HG02588 (cell line): ENCODE data around the gene ADCY5.

Experiments
- ATAC-seq: cut with Tn5 transposase; IDR thresholded peaks from one replicate; pipeline ENCODE4 v1.9.1; 2021; ENCODE audit warnings: mild to moderate bottlenecking, moderate library complexity; ENCODE audit not compliant: unreplicated experiment

ADCY5 gene

DNA sequence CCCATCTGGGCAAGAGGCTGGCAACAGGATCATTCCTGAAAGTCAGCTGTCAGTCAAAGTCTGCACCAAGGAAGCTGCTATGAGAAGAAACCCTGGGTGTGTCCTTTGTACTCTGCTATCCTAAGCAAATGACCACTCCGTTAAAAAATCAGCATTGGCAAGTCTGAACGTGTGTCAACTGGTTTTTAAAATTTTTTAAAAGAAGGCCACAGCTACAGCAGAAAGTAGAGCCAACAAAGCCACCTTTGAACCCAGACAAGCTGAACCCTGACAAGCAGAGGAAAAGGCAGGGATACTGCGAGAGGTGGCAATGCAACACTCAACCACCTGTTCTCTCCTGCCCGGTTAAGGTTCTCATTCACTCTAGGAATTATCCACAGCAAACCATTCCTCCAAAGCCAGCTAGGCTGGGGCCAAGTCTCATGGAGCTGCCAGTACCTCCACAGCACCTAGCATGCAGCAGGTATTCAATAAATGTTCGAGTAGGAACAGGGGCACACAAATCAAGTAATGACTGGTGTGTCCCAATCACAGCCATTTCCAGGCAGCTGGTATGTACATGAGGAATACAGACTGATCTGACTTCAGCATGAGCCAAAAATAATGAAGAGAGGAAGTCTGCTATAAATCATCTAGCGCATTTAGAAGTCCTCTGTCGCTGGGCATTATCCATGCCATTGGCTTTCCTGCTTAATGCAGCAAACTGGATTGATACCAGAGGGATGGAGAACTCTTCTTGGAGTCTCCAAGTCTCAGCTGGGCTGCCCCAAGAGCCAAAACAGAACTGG, 76.0 kb downstream of the ADCY5 start:
- no peak for ATAC-seq

DNA sequence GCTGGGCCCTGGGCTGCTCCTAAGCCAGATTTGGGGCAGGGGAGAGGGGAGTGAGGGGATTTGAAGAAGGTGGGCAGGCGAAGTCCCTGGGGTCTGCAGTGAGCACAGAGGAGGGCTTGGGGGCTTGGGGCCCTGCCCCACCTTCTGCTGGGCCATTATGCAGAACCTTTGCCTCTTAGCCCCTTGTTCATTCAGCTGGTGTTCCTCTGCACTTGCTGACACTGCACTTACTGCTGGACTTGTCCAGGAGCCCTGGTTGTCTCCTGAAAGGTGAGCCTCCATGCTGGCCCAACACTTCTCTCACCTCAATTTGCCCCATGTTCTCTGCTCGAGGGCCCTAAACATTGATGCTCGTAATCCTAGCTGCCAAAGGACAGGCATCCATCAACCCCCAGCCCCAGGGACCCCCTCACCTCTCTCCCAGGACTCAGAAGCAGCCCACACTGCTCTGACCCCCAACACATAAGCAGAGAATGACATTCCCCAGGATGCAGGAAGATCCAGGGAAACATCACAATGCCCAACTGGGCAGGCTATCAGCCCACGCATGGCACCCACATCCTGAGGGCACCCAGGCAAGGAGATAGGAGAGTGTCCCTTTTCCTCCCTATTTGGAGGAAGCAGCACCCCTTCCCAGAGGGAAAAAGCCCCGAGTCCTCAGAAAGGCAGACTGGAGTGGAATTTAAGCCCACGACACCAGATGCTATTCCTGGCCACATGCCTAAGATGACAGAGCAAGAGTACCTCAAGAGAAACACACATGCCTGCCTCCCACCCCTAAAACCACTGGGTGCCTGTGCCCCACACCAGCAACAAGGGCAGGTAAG, 76.8 kb downstream of the ADCY5 start:
- no peak for ATAC-seq

- no peak for ATAC-seq
These were observed 77.5 kb downstream of the ADCY5 start for GRCh38 chr3:123371426-123371825.

DNA sequence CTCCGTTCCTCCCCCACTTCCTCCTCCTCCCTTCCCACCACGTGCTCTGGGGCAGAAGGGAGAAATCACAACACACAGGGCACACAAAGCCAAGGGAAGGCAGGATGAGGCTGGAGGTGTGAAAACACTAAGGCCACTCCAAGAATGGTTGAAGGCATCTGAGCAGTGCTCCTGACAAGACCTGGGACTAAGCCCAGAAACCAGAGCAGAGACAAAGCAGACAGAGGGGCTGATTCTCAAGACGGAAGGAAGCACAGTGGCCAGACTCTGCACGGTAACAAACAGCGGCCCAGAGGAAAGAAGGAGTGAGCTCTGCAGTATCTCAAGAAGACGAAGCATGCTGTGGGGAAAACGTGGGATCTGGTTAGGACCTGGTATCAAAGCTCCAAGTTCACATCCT, 78.1 kb downstream of the ADCY5 start:
- ATAC-seq, result no peak

GRCh38 chr3:123369085-123369484, 79.8 kb downstream of the ADCY5 start:
- no peak for ATAC-seq

- no peak for ATAC-seq
These were observed 81.3 kb downstream of the ADCY5 start for GRCh38 chr3:123367467-123368154.

GRCh38 chr3:123365450-123366143, 83.3 kb downstream of the ADCY5 start:
- ATAC-seq, result no peak

DNA sequence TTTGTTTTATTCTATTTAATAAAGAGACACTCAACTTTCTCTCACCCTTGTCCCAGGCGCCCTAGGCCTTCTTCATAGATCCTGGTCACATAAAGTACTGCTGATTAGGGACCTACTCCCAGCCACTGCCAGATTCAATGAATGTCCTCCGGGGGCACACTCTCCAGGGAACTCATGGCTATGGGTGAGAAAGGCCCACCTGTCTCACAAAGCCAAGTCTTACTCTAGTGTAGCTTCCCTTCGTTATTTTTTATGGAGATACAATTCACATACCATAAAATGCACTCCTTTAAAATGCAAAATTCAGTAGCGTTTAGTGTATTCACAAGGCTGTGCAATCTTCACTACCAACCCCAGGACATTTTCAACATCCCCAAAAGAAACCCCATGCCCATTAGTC, 87.8 kb downstream of the ADCY5 start:
- no peak for ATAC-seq

GRCh38 chr3:123357275-123357674, 91.6 kb downstream of the ADCY5 start:
- no peak for ATAC-seq

DNA sequence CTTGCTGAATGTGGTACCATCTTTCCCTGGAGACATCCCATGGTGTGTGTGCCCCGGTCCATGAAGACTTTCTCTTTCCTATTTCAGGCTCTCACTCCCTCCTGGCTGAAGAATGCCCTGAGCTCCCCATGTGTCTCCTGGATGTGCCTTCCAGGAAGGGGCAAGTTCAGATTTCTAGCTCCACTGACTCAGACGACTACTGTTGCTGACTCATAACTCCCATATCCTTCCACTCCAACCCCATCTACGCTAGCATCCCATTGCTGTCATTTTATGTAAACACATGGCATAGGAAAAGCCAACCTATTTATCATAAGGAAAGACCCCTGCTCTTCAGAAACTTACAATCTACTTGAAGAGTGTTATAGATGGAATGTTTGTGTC, 95.0 kb downstream of the ADCY5 start:
- ATAC-seq, result no peak

GRCh38 chr3:123353227-123353849, 95.6 kb downstream of the ADCY5 start:
- no peak for ATAC-seq

DNA sequence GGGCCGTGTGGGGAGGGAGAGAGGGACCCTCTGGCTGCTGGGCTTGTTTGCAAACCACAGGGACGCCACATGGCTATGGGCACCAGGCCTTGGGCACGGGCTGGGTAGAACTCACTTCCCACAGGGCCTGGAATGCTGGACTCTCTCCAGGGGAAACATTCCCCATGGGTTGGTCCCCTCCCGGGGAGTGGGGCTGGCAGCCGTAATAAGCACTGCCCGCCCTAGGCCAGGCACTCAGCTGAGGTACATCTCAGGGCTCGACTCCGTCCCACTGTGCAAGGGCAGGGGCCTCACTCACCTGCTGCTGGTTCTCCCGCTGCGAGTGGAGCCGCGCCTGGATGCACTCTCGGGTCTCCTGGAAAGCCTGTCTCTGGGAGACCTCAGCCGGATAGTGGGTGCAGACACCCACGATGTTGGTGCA, 96.7 kb downstream of the ADCY5 start:
- no peak for ATAC-seq

DNA sequence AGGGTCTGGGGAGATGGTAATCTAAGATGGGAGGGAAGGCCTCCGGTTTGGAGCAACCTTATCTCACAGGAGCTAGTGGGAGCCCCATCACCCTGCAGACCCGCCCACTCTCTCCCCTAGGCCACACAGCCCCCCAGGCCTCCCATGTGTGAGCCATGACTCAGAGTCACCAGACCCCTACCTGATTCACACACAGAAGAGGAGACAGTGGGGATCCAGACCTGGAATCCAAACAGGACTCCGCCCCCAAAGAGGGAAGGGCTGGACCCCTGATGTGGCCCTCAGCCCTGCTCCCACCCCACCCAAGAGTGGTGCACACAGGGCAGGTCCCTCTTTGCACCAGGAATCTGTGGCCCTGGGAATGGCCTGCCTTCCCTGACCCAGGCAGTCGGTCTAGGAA, 97.4 kb downstream of the ADCY5 start:
- ATAC-seq, result no peak

- no peak for ATAC-seq
These were observed 97.9 kb downstream of the ADCY5 start for GRCh38 chr3:123350971-123351370.

GRCh38 chr3:123349566-123350435, 99.1 kb downstream of the ADCY5 start:
- no peak for ATAC-seq

DNA sequence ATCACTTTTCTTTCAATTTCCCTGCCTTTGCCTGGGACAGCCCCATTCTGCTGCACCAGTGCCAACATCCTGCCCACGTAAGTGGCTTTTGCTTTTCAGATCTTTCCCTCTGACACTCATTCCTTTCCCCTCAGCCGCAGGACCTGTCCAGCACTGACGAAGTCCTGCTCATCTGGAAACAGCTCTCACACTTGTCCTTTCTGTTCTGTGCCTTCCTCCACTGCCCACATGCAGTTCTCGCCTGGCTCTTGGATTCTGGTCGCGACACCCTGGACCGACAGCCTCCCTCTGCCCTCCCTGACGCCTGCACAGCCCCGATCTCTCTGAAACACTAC, 99.7 kb downstream of the ADCY5 start:
- no peak for ATAC-seq

GRCh38 chr3:123348471-123349200, 100.3 kb downstream of the ADCY5 start:
- ATAC-seq, result no peak

DNA sequence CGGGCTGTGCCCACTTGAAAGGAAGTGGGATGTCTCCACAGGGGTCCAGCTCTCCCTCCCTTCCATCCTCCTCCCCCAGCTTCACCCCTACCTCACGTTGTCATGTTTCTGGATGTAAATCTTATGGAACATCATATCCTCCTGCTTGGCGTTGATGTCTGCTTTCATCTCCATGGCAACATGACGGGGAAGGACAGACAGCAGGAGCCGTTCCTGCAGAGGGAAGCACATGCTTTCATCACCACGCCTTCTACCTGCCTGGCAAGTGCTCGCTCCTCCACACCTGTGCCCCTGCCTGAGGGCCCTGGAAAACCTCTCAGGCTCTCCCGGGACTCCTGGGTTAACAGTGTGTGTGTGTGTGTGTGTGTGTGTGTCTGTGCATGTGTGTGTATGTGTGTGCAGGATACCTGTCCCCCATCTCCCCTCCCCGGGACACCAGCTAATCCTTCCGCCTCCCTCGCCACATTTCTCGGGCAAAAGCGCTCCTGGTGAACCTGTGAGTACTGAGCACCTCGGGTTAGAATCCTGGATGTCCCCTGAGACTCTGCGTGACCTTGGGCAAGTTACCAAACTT, 101.1 kb downstream of the ADCY5 start:
- no peak for ATAC-seq

- ATAC-seq, result no peak
These were observed 101.7 kb downstream of the ADCY5 start for GRCh38 chr3:123347205-123347604.
